Iris pigment epithelial cell (primary cell): Measurements from ENCODE around the gene PIGC.
"Not testable (repeated sequence)": the region's sequence is repeated elsewhere in the genome, so short reads cannot be mapped to it uniquely, and the experiment has no call there.

Experiments used
- DNase-seq: peaks from one replicate; pipeline ENCODE4 v3.0.0-alpha.2; 2011; ENCODE audit warnings: low read depth

The PIGC gene

DNA sequence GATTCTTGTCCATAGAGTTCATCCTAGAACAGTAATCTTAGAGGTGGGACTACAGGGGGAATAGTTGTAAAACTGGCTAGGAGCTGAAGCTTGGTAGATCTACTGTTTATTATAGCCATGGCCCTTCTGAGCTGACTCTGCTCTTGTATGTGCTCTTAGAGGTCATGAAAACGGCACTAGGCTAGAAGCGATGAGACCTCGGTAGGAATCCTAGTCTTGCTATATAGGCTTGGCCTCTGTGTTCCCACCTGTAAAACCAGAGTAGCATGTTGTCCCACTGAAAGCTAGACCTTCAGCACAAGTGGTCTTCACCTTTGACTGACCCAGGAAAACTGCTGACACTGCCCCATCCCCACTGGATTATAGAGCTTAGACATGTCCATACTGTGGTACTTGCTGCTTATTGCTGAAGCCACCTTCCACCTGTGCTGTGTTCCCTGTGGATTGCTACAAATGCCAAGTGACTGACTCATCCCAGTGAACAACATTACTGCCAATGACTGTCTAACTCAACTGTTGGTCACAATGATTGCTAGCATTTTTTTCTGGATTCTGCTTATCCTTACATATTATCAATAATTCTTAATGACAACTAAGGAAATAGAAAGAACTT lies 23.0 kb upstream of the PIGC start:
- no peak for DNase-seq

DNA sequence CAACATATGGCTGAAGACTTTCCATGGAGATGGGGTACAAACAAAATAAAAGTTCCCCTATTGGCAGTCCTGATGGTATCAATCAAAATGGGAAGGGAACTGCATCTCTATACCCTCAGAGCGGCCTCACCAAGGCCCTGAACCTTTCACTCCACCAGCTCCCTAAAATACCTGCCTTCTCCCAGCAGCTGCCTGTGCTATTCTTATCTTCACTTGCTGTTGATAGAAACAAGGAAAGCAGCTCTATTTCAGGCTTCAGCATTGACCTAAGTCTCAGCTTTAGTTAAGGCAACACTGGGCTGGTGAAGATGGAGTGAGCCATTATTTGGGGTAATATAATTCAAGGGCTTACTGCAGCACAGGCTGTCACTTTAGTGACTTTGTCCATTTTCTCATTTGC lies 21.7 kb upstream of the PIGC start:
- DNase-seq: no peak

DNA sequence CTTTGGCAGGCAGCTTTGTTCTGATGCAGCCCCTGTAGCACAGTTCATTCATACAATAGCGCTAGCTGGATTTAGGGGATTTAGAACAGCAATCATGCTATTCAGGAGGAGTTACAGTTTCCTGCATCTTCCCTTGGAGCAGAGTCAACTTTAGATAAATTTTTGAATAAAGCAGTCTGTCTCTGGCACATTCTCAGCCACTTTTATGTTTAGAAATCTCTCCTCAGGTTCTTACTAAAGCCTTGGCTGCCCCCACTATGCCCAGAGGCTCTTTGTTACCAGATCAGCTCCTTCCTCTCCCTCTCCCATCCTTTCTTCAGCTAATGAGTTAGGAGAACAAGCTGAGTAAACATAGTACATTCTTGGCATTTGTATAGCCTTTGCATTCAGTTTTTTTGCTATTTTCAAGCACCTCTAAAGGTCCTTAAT lies 17.0 kb upstream of the PIGC start:
- DNase-seq: no peak

DNA sequence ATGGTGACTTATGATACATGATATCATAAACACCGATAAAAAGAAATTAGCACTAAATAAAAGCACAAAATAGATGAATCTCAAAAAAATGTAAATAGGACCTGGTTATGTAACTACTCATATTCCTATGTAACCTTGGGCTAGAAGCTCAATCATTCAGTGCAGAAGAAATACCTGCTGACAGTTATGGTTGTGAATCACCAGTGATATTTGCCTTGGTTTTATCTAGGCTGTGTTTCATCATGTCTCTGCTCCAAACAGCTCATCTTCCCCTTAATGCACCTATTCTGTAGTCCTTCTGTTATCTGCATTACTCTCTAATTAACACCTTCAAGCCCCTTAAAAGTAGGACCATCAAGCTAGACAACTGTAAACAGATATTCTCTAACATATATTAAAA lies 16.3 kb upstream of the PIGC start:
- DNase-seq: peak; percentile 25

DNA sequence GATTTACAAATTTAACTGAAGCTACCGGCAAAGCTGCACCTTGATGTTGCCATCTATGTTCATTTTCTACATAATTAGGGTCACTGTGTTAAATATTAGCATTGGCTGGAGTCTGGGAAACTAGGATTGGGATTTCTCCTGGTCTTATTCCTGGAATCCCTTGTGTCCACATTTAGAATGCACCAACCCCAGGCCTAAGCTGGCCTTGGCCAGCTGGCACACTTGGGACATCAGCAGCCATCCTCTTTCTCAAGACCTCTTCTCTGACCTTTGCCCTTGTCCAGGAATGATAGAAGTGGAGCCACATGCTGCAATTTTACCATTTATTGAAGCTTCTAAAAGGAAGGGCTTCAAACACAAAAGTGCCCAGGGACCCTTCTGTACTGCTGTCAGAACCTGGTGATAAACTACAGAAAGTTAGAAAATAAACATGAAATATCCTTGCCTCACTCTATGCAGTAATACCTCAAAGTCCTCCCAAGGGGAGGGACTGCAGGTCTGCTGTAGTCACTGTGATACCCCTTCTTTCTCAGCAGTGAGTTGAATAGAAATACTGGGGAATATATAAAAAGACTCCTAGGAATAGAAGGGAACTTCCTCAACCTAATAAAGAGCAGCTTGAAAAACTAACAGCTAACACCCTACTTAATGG lies 13.7 kb upstream of the PIGC start:
- no peak for DNase-seq

DNA sequence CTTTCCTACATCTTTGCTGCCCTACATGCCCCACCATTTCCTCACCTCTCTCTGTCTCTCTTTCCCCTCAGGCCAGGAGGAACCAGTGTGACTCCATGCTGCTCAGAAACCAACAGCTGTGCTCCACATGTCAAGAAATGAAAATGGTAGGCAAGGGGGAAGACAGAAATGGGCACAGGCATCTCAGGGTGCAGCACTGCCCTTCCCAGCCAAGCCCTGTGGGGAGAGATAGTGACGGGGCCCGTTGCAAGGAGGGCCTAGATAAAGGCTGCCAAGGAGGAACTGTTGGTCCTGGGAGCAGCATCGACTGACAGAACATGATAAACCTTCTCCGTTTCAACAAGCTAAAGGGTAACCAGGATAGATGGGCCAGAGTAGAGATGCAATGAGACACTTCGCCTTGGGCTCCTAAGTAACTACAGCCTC lies 12.5 kb upstream of the PIGC start:
- no peak for DNase-seq

DNA sequence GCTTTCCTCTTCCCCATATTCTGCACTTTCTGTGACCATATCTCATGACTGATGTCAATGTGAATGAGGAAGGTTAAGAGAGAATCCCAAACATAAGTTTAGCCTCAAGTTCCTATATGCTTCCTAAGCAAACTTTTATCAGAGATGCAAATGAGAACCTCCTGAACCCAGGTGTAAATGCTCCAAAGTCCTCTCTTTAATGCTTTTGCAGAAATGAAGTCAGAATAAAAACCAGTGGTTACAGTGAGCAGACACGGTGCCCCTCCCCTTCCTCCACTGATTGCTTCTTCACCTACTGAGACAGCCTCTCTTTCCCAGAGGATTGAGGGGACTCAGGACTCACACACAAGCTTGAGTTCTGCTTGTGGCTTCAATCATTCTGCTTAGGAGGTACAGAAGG lies 11.6 kb upstream of the PIGC start:
- DNase-seq: no peak

DNA sequence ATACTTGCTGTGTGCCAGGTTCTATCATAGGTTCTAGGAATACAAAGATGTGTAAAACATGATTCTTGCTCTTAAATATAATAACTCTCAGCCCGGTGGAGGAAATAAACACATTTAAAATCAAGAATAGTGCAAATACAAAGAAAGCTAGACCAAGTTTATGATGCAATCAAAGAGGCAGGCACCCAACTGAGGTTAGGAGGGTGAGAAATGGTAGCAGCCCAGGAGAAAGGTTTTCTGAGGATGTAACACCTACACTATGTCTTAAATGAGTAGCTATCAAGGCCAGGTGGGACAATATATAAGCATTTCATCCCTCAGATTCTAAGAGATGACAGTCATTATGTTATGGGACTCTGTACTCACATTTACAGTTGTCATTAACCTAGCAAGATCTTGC lies 9.7 kb upstream of the PIGC start:
- DNase-seq: no peak

DNA sequence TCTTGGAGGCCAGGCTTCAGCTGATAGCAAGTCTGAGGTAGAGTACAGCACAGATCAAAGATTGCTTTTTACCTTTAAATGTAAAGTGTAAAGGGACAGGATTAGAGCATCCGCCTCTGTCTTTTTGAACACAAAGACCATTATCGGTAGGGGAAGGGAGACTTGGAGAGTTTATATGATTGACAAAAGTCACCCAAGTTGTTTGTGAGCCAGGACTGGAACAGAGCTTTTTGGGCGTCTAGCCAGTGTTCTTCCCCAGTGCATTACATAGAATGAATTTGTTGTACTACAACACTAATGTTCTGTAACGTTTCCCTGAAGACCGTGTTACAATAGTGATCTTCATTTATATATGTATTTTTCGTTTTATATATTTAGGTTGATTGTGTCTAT lies 9.3 kb upstream of the PIGC start:
- DNase-seq: no peak

DNA sequence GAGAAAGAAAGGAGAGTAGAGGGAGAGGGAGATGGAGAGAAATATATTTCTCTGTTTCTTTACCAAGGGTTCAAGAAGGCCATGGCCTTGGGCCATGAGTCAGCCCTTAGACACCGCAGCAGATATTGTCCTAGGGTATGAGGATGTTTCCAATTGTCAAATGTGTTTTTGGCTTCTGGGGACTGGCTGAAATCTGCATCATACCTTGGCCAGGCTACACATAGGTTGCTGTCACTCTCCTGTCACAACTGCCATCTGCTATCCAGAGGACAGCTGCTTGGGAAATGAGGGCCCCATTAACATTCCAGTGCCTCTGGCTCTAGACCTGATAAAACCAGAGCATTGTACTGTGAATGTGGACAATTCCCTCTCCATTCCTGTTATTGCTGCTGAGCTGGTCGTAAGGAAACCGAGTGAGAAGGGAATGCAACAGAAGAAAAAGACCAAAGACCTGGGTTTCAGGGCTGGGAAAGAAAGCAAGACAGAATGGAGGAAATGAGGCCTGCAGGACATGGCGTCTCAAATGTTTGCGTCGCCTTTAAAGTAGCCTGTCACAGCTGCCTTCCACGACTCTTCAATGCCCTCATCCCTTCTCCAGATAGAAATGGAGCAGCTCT lies 8.8 kb upstream of the PIGC start:
- peak; percentile 29 for DNase-seq

DNA sequence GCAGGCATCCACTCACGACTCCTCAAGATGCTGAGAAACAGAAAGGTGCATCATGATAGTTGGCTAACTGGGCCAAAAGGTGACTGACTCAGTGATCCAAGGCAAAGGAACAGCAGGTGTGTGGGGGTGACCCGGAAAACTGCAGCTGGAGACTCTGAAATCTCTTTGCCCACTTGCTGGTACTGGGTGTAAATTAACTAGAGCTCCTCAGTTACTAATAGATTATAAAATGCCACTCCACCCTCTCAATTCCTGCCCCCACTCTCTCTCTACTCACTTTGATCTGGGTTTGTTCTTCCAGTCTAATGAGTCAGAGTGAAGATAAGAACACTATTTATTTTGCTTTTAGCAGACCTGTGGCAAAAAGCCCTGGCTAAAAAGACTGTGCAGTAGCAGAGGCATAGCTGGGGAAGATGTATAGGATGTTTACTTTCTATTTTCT lies 7.2 kb upstream of the PIGC start:
- DNase-seq: peak; percentile 72

DNA sequence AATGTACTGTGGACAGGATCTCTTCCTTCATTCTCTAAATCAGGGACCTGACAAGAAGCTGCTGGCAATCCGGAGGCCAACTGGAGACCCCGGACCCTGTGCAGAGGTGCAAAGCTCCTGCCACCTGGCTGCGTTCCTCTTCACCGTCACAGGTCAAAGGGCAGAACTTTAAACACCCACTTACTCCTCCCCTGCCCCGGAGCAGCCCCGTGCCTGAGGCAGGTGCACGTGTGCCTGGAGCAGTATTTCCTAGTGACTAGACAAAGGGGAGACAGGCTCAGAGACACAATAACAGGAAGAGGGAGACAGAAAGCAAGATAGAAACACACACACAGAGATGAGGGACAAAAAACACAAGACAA lies 6.6 kb upstream of the PIGC start:
- DNase-seq: no peak

DNA sequence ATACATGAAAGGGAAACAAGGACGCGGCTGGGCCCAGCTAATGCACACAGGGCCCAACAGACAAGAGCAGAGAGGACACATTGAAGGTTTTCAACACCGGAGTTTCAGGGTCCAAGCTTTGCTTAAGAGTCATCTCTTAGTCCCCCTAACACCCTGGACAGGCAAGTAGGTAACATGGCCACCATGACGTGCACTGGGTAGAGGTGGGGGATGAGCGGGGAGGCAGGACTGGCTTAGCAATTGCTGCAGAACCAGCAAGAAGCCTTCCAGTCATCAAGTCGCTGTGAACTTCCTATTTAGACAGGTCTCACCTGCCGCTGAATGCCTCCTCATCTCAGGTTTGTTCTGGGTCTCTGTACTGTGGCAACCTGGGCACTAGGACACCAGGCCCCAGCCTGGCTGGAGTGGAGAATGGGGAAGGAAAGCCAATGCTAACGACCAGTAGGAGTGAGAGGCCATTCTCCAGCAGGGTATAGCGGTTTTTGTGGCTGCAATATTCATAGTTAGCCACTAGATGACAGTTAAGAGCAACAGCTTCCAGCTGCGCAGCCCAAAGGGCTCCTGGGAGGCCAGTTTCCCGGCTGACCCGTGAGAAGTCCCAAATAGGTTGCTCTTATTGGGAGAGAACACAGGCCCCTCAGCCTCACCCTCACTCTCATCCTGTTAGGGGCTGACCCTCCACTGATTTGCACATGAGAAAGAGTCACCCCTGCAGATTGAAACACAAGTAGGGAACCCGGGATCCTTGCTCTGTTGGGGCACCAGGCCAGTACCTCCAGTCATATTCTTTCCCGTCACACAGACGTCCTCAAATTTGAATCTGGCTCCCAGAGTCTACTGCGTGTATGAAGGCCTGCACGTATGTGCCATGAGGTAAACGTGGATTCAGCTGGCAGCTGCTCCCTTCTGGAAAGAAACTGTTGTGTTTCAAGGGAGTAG lies 6.0 kb upstream of the PIGC start:
- DNase-seq: peak; percentile 70

DNA sequence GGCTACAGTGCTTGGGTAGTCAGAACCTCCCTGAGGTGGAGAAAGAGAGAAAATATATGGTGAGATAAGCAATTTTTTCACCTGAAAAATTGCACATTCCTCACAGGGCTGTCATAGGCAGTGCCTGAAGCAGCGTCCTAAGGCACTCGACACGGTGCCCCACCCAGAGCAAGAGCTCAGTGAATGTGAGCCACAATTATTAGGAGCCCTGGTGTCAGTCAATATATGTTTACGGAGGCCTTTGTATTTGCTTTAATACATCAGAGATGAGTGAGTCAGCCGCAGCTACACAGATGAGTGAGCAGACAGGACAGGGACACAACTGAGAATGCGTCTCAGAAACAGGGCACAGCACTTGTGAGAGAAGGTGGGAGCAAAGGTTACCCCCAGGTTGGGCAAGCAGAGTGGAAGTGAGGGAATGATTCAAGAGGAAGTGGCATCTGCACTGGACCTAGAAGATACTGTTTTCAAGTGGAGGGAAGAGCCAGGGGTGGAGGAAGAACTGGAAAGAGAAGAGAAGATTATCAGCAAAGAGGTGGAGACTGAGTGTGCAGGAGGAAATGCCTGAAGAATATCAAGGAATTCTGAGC lies 5.2 kb upstream of the PIGC start:
- DNase-seq: peak; percentile 41

DNA sequence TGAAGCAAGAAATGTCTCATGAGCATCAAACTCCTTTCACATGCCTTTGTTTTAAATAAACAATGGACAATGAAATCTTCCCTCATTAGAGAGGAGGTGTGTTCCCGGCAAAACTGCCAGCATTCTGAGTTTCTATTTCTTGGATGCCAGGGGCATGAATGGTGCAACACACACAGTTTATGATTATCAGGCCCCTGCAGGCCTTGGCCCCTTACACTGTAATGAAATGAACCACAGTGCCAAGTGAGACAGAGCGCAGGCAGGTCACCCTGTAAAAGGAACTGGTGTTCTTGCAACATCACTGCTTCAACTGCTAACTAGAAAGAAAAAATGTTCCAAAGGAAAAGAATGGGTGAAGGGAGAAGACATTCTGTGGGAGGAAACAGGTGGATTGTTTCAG lies 3.8 kb upstream of the PIGC start:
- DNase-seq: no peak

DNA sequence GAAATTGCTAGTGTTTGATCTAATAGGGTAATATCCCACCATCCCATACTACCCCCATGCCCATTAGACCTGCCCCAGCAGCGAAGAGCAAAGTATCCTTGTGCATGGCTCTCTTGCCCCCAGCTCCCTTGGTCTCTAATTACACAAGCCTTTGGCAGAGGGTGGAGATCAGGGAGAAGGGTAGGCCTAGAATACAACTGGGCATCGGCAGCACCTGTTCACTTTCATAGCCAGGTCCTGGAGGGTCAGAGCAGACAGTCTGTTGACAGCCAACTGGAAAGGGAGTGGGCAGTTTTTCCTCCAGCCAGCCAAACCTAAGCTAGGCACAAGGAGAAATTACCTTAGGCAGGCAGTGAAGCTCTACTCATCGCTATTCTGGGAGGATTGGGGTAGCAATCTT lies 2.7 kb upstream of the PIGC start:
- no peak for DNase-seq

DNA sequence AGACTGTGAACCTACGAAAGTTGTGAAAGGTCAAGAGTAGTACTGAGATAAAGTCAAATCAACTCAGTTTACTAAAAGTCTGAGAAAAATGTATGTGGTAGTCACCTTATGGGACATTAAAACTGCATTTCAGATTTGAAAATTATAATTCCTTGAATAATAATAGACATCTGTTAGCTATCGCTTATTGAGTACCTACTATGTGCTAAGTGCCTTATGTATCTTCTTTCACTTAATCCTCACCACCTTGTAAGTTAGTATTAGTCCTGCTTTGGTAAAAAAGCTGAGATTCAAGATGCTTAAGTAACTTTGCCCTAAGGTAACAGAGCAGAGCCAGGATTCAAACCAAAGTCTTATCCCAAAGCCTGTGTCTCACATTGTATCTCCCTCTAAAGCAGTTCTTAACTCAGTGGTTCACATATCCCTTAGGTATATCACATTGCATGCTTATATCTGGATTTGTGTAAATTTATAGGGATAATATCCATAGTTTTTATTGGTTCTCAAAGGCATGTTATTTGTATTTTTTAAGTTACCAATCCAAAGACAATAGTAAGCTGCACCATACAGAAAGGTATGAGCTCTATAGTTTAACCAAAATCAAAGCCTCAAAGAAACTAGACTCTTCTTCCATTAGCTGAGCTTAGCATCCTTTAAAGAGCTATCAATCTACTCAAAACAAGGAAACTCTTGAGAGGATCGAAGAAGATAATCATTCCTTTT lies 865 bp downstream of the PIGC start:
- no peak for DNase-seq

DNA sequence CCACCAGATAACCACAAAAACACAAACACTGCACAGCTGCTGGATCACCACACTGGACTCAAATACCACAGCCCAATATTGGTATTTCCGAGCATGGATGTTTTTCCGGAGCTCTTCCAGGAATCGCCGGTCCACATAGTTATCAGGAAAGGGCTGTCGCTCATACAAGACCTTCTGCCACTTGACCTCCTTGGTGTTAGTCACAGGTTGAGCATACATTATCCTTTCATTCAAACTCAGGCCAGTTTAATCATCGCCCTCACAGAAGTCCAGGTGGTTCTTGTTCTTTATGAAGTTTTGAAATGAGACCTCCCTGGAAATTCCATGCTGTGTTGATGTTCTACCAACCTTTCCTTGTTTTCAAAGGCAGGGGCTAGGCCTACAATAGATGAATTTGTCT lies 1.5 kb downstream of the PIGC start:
- no peak for DNase-seq

DNA sequence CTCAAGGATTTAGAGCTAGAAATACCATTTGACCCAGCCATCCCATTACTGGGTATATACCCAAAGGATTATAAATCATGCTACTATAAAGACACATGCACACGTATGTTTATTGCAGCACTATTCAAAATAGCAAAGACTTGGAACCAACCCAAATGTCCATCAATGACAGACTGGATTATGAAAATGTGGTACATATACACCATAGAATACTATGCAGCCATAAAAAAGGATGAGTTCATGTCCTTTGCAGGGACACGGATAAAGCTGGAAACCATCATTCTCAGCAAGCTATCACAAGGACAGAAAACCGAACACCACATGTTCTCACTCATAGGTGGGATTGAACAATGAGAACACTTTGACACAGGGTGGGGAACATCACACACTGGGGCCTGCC lies 6.7 kb downstream of the PIGC start:
- not testable (repeated sequence) for DNase-seq

DNA sequence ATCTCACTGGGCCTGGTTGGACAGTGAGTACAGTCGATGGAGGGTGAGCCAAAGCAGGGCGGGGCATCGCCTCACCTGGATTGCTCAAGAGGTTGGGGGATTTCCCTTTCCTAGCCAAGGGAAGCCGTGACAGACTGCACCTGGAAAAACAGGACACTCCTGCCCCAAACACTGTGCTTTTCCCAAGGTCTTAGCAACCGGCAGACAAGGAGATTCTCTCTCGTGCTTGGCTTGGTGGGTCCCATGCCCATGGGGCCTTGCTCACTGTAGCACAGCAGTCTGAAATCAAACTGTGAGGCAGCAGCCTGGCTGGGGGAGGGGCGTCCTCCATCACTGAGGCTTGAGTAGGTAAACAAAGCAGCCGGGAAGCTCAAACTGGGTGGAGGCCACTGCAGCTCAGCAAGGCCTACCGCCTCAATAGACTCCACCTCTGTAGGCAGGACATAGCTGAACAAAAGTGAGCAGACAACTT lies 12.1 kb downstream of the PIGC start:
- DNase-seq: no peak

DNA sequence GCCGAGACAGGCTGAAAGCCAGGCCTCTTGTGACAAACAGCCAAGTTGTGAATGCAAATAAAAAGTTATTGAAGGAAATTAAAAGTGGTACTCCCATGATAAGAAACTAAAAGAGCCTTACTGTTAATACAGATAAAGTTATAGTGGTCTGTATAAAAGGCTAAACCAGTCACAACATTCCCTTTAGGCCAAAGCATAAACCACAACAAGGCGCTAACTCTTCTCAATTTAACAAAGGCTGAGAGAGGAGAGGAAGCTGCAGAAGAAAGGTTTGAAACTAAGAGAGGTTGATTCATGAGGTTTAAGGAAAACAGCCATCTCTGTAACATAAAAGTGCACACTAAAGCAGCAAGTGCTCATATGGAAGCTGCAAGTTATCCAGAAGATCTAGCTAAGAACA lies 12.7 kb downstream of the PIGC start:
- no peak for DNase-seq

DNA sequence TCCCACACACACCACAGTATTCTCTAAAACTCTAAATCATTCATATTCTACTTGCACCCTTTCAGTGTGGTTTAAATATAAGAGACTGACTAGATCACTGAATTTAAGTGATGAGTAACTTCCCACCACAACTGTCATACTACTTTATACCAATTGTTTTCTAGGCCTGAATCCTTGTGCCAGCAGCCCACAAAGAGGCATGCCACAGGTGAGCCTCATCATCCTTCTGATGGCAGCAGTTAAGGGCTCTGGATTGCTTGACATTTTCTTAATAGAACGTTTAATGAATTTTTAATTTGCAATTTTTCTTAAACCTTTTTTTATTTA lies 13.8 kb downstream of the PIGC start:
- no peak for DNase-seq
